Fibroblast of lung (primary cell): ENCODE measurements around the gene MTHFD2L.

Experiments
- CTCF ChIP-seq, 2 donors: IDR thresholded peaks in 1 of 2; conservative IDR thresholded peaks in 1 of 2; 1 replicate in 1 of 2; 2 replicates in 1 of 2; pipeline ENCODE4 v1.5.1; 2011 to 2012; ENCODE audit warnings: low read length in 2 of 2, control low read depth in 1 of 2, inconsistent platforms in 1 of 2, low read depth in 1 of 2, mild to moderate bottlenecking in 1 of 2
- EZH2 ChIP-seq: IDR thresholded peaks from 2 replicates; pipeline ENCODE4 v1.5.1; 2012; ENCODE audit warnings: low read length, control low read depth, mild to moderate bottlenecking; ENCODE audit errors: missing control alignments

- TF ChIP-seq CTCF (conservative IDR thresholded peaks at IDR 0.05 in 1 of 2, IDR thresholded peaks at IDR 0.05 in 1 of 2; ENCODE audit: low read depth in 1 of 2, low read length in 2 of 2), result no peak
- TF ChIP-seq EZH2, result no peak
These were observed 31.0 kb downstream of the MTHFD2L start for GRCh38 chr4:74188912-74189311.
